Stimulated activated CD8-positive, alpha-beta memory T cell treated with anti-CD3 and anti-CD28 coated beads, Interleukin-15, amount 100 ng/mL, for 24 hours (primary cell): ENCODE data around the gene RASL11B.
"Not testable (repeated sequence)": the region's sequence is repeated elsewhere in the genome, so short reads cannot be mapped to it uniquely, and the experiment has no call there.

Experiments
- DNase-seq: peaks from one replicate; pipeline ENCODE4 v3.0.0-alpha.2; 2020; ENCODE audit warnings: low read depth

RASL11B gene, protein sequence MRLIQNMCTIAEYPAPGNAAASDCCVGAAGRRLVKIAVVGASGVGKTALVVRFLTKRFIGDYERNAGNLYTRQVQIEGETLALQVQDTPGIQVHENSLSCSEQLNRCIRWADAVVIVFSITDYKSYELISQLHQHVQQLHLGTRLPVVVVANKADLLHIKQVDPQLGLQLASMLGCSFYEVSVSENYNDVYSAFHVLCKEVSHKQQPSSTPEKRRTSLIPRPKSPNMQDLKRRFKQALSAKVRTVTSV

DNA sequence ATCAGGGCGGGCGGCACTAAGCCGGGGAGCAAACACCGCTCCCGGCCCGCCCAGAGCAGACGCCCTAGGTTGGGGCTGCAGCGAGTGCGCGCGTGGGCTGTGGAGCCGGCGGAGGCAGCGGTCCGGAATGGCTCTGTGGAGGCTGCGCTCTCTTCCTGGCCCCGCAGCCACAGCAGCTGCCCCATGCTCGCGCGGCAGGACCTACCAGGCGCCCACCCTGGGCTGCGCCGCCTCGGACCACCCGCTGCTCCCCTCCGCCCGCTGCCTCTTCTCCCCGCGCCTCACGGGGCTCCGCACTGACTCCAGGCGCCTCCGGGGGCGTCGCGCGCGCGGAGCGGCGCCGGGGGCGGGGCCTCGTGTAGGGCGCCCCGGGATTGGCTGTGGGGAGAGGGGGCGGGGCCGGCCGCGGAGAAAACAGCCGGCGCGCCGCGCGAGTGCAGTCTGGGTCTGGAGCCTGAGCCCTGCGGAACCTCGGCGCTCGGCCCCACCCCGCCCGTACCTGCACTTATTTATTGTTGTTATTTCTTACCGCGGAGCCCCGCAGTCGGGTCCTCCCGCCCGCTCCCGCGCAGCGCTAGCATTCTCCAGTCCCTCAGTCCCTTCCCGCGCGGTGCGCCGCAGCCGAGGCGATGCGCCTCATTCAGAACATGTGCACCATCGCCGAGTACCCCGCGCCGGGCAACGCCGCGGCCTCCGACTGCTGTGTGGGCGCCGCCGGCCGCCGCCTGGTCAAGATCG is at the start of gene RASL11B:
Gene RASL11B, plus strand, starts transcription at position 439 of the 738 bp plus-strand sequence. Its CDS starts 191 bp downstream, at position 630.
- peak; percentile 67 for DNase-seq

DNA sequence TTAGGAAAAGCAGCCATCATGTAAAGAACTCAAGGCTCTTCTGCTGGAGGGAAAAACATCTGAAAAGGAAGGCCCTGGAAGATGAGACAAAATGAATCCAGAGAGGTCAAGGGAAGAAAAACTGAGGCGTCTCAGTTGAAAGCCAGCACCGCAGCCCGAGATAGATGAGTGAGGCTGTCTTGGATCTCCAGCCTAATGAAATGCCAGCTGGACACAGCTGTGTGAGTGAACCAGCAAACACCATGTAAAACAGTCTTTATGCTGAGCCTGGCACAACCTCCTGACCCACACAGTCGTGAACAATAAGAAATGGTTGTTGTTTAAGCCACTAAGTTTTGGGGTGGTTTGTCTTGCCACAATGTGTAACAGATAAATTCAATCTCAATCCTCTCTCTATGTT is 48.6 kb upstream of the RASL11B start:
- DNase-seq = no peak

DNA sequence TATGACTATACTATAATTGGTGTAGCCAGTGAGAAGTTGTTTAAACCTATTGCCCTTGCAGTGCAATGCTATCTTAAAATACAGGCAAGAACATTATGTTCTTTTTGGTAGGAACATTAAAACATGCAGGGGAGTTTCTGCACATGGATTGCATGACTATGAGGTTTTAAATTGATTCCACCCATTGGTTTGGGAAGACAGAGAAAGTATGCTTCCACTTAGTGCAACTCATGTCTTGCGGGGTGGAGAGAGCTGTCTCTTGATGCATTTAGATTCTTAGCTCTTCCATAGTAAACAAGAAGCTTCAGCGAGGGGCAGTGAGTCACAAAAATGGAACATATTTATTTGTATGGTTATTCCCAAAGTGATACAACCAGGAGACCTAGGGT is 39.5 kb upstream of the RASL11B start:
- no peak for DNase-seq

DNA sequence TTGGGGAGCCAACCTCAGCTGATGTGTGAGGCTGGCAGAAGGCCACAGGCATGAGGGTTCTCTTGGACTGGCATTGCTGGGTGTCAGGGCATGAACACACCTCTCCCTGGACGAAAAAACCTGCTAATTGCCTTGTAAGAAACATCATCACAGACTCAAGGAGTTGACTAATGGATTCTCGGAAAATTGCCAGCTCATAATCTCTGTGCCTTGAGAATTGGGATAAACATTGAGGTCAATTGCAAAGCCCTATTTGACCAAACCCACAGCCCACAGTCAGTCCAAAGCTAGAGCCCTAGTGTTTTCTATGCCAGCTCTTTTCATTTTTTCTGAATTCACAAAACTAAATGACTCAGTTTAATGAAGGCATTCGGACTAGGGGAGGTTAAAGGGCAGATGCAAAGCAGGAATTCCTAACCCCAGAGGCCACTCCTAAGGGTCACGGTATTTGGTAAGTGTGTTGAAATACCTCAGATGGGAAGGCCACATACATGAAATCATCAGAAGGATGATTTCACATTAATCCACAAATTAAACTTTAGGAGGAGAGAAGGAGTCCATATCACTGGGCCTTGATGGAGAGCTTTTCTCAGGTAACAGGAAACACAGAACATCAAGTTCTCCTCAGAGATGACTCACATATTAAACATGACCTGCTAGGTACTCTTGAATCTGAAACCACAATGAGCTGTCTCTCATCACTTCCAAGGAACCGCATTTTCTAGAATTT is 39.0 kb upstream of the RASL11B start:
- no peak for DNase-seq

DNA sequence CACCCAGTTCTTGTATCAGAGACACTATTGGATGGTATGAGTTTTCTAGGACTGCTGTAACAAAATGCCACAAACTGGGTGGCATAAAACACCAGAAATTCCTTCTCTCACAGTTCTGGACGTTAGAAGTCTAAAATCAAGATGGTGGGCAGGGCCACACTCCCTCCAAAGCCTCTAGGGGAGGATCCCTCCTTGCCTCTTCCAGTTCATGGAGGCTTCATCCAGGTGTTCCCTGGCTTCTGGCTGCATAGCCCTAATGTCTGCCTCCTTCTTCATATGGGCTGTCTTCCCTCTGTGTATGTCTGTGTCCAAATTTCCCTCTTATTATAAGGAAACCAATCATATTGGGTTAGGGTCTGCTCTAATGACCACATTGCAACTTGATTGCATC is 38.4 kb upstream of the RASL11B start:
- DNase-seq = no peak

DNA sequence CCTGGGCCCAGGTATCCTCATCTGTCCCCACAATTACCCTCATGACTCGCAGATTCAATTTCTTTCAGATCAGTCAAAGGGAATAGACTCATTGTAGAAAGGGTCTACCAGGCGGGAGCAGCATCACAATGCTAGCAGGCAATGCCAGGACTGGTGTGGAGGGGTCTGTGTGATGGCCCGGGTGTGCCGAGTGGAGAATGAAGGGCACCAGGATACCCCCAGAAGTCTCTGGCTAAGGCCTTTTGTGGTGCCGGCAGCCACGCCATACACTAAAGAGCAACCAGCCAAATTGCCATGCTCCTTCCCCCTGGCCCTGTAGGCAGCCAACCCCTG is 37.9 kb upstream of the RASL11B start:
- DNase-seq = no peak

DNA sequence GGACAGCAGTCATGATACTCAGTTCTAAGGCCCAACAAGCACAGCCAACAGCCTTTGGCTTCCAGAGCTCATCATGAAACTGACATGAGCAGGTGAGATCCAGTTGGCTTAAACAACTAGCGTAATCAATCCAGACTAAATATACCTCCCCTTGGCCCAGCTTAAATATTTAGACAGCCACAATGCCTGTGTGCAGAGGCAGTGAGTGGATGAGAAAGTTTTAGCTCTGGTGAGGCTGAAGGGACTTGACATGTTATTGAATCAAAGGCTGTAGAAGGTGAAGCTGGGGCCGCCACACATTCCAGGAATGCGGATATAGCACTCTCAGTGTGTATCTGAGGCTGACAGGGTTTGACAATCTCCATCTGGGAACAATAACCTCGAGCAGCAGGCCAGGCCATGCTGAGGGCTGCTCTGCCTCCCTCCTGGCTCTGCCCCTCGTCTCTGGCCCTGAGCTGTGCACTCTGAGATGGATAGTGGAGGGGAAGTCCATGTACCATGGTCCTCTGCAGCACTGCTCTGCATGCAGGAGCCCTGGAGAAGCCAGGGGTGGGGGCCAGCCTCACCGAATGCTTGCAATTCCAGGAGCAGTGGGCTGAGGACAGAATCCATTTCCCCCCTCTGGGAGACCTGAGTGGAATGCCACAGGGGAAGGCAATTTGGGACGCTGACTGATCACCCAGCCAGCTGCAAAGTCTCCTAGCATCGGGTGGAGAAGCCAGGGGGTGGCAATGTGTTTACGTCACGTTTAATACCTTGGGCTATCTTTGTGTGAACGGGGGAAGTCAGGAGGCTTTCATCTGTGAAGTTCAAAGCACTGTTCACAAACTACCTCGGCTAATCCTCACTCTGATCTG is 37.3 kb upstream of the RASL11B start:
- no peak for DNase-seq

DNA sequence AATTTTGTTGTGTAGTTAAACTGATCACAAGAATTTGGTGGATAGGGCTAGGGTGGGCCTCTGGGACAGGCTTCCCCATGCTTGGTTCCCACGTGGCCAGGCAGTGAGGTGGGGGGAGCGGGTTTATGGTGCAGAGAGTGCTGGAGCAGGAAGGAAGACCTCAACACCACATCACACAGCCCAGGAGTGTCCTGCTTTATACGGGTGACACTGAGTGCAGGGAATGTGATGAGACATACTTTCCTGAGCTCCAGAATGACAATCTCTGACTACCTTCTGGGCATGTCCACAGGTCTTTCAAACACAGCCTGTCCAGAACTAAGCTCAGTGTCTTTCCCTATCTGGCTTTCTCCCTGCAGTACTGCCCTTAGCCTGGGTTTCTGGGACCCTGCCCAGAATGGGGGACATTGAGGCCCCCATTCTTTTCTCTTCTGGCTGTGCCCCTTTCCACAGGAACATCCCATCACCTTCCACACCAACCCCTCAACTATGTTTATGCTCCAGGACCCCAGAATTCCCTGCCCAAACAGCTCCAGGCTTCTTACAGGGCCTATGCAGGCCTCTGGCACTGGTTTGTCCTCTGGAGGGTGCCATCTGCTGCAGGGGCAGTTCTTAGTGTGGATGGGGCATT is 36.5 kb upstream of the RASL11B start:
- DNase-seq = no peak

DNA sequence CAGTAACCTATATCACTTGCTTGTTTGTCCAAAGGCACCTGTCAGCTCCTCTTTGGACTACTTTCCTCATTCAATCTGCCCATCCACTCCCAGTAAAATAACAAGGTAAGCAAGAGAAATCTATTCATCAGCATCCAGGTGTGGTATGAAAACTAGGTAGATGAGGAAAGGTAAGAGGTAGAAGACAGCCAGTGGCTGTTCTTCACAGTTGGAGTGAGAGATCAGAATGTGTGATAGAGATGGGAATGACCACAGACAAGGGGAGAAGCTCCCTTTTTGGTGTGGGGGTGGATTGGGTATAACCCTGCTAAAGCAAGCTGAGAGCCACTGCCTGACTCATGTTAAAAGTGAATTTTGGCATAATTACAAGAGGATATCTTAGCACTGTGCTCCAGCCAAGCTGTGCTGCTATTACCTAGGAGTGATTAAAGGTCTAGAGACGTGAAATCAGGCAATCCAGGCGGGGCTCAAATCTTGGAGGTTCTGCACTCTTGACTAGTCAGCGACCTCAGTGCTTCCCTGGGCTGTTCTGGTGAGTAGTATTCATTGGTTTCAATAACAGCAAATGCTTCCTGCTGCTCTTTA is 28.1 kb upstream of the RASL11B start:
- no peak for DNase-seq

DNA sequence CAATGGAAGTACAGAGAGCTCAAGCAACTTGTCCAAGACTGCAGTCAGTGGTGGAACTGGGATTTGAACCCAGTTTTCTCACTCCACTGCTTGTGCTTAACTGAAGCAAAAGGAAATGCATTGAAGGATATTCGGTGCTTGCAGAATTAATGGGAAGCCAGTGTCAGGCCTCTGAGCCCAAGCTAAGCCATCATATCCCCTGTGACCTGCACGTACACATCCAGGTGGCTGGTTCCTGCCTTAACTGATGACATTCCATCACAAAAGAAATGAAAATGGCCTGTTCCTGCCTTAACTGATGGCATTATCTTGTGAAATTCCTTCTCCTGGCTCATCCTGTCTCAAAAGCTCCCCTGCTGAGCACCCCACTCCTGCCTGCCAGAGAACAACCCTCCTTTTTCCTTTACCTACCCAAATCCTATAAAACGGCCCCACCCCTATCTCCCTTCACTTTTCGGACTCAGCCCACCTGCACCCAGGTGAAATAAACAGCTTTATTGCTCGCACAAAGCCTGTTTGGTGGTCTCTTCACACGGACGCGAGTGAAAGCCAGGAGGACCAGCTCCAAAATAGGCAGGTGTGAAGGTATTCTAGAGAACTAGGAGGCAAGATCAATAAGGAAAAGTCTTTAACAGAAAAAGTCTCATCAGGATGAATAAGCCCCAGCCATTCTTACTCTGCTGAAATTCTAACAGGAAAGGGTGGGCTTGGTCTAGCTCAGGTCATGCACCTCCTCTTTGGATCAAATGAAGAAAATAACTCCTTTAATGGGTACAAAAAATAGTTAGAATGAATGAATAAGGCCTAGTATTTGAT is 27.3 kb upstream of the RASL11B start:
- DNase-seq = not testable (repeated sequence)

DNA sequence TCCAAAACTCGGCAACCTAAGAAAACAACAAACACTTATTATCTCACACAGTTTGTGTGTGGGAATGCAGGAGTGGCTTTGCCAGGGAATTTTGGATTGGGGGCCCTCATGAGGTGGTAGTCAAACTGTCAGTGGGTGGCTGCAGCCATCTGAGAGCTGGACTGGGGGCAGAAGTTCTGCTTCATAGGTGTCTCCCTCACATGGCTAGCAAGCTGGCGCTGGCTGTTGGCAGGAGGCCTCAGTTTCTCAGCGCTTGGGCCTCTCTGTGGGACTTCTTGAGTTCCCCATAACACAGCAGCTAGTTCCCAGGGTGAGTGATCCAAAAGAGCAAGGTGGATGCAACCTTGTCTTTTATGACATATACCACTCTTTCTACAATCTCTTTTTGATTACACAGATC is 26.0 kb upstream of the RASL11B start:
- DNase-seq = no peak

DNA sequence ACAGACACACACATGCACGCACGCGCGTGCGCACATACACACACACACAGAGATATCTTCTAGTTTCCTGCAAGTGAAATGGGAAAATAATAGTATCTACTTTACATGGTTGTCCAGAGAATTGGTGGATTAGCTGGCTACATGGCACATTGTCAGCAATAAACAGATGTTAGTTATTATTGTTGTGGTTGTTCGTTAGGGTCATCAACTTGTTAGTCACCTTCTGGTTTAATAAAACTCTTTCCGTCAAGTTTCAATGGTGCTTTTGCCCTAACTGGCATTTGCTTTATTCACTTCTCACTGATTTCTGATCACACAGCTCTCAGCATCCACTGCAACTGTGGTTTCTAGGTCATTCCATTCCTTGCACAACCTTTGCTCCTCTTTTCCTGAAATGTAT is 25.4 kb upstream of the RASL11B start:
- DNase-seq = no peak

DNA sequence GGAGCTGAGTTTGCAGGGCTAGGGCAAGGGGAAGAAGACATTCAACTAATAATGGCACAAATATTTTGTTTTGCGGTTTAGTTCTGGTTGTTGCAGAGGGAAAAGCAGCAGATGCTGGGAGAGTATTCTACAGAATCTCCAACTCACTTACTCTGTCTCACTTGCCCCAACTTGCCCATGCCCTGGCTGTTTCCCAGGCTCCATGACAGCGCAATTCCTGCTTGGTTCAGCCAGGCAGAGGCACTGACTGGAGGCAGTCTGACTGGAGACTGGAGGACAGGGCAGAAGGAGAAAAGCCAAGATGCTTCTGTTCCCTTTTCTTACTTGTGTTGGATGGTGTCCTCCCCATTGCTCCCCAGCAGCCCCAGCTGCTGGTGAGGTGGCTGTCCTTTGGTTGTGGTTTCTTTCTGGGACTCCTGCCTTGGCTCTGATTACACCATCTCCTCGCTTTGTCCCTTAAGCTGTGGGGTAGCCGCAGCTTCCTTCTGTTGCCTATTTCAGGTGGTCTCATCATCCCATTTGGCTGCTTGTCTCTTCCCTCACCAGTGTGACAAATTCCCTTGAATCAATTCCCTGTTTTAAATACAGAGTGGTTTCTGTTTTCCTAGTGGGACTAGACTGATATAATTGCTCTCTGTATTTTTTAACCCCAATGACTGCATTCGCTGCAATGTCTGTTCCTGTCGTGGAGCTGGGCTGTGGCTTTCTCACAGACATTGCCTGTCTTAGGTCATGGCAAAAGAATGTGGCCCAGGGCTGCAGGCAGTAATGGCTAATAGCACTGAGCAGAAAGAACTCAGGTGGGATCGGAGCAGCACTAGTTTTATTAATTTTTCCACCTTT is 24.2 kb upstream of the RASL11B start:
- no peak for DNase-seq

DNA sequence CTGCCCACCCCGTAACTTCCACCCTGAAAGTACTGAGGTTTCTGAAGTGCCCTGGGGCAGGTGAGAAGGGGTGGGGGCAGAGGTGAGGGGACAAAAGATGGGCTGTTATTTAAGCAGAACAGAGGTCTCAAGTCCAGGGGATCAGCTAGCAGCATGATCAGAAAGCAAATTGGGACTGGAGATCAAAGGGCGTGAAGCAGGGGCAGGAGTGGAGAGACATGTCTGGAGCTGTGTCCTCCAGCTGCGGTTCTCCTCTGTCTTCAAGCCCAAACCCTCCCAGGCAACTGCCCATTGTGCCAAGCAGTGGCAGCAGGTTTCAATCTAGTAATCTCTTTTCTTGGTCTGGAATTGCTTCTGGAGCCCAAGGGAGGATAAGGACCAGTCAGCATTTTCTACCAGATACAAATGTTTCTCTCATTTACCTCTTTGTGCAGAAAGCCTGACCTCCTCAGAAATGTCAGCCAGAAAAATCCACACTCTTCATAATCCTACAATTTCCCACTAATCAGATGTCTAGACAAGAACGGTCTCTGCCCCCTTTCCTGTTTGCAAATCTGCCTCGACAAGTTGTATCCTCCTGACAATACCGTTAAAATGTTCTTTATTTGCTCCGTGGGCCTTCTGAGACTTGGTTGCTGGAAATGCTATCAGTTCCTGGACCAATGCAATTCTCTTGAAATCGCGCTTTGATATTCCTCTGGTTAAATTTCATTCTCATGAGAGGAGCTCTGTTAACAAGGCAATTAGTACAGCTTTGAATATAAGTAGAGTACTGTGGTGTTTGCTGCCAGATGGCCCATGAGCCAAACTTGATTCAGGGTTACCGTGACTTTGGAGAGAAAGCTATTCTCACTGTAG is 23.2 kb upstream of the RASL11B start:
- DNase-seq = no peak

DNA sequence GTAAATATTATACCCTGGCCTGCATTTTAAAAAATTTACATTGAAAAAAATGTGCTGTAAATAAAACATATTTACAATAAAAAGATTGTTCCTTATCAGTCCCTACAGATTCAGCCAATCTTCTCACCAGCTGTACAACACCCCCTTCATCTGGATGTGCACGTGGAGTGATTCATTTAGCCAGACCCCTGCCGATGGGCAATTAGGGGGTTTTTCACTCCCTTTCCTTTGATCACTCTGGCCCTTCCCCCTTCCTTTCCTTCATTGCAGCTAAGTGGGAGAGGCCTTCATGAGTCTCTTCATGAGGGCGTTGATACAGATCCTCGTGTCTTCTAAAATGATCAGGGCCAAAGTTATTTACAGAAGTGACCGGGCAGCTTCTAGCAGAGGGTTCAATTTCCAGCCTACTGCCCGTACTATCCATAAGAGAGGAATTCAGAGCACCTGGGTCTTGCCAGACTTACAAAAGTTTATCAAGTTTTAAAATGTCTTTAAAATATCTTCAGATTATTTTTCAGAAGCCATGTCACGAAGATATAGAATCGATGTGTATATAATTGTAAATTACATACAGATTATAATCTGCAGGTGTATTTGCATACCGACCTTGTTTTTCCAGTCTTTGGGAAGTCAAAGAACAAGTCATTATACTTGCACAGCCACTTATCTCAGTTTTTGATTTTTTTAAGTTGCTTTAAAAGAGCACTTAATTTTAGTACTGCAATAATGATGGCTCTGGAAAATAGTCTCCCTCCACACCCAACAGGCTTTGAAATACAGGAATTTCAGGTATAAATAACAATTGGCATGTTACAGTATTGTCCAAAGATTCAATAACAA is 21.4 kb upstream of the RASL11B start:
- no peak for DNase-seq

DNA sequence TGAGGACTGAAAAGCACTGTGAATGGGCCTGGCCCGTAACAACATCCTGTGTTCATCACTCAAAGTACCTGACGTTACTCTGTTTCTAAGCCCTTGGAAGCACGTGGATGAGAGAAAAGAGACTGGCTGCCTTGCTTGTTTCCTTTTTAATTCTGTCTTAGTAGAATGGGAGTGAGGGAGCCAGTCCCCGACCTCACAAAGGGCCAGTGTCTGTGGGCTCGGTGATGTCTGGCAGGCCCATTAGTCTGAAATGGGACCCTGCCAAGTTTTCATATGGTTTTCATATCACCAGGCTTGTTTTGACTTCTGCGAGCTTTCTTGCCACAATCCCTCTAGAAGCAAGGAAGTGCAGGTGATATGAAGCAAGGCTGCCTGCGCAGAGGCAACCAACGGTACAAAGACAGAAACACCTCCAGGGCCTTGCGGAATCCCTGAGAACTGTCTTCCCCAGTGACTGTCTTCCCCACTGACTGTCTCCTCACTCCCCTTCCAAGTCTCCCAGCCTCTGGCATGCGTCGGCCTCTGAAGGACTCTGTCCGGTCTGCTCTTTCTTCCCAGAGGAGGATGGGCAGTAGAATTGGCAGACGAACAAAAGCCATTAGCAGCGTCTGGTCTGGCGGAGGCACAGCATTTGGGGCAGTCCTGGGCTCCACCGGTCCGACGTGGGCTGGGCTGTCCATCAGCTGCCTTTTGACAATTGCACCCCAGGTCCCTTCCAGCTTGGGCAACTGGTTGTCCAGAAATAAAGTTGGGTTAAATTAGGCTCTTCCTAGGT is 20.2 kb upstream of the RASL11B start:
- DNase-seq = no peak

DNA sequence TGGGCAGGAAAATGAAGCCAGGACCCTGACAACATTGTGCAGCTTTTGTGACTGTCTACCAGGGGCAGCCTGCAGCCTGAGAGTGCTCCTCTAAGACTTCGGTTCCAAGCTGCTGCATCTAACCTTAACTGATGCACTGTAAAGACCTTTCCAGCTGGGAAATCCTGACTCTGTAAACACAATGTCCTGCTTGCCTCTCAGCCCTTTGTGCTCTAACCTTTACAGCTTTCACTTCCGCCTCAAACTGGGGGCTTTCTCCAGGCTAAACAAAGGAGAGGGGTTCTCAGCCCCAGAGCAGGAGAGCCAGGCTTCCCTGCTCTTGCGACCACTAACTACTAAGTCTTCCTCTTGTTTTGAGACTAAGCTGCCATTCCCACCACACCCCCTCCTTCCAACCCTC is 19.3 kb upstream of the RASL11B start:
- DNase-seq = no peak
